Measurements from ENCODE around the gene HSPB8. TPM values are rescaled to one million over a fixed set of nuclear protein-coding genes. Genes with fewer than 3 reads are reported as not detected.
"Not testable (repeated sequence)": the region's sequence is repeated elsewhere in the genome, so short reads cannot be mapped to it uniquely, and the experiment has no call there.

The HSPB8 gene
- polyA plus RNA-seq, 3 donors, result 7.0 to 8.0 (median 7.5) TPM

- DNase-seq (ENCODE audit: low read depth in 3 of 3, low spot score in 2 of 3), result peak in 2 of 3 donors; percentile 27 to 32
Observed at GRCh38 chr12:119204131-119204530, 25.4 kb downstream of the HSPB8 start.

- DNase-seq (ENCODE audit: low read depth in 3 of 3, low spot score in 2 of 3), result no peak
Observed at GRCh38 chr12:119204671-119205285, 26.0 kb downstream of the HSPB8 start.

GRCh38 chr12:119206348-119207062, 27.8 kb downstream of the HSPB8 start:
- no peak for DNase-seq (ENCODE audit: low read depth in 3 of 3, low spot score in 2 of 3)

- no peak for DNase-seq (ENCODE audit: low read depth in 3 of 3, low spot score in 2 of 3)
Observed at GRCh38 chr12:119207063-119207560, 28.4 kb downstream of the HSPB8 start.

GRCh38 chr12:119208626-119209061, 29.9 kb downstream of the HSPB8 start:
- DNase-seq (ENCODE audit: low read depth in 3 of 3, low spot score in 2 of 3), result no peak

- DNase-seq (ENCODE audit: low read depth in 3 of 3, low spot score in 2 of 3), result no peak
Observed at GRCh38 chr12:119211884-119212283, 33.2 kb downstream of the HSPB8 start.

GRCh38 chr12:119216084-119216483, 37.4 kb downstream of the HSPB8 start:
- no peak for DNase-seq (ENCODE audit: low read depth in 3 of 3, low spot score in 2 of 3)

- DNase-seq (ENCODE audit: low read depth in 3 of 3, low spot score in 2 of 3), result not testable (repeated sequence)
Observed at GRCh38 chr12:119218875-119219274, 40.1 kb downstream of the HSPB8 start.

GRCh38 chr12:119222222-119222951, 43.7 kb downstream of the HSPB8 start:
- no peak for DNase-seq (ENCODE audit: low read depth in 3 of 3, low spot score in 2 of 3)

GRCh38 chr12:119225454-119225853, 46.7 kb downstream of the HSPB8 start:
- no peak for DNase-seq (ENCODE audit: low read depth in 3 of 3, low spot score in 2 of 3)

- no peak for DNase-seq (ENCODE audit: low read depth in 3 of 3, low spot score in 2 of 3)
Observed at GRCh38 chr12:119227292-119227691, 48.6 kb downstream of the HSPB8 start.

GRCh38 chr12:119229205-119229604, 50.5 kb downstream of the HSPB8 start:
- DNase-seq (ENCODE audit: low read depth in 3 of 3, low spot score in 2 of 3), result no peak

GRCh38 chr12:119229837-119230236, 51.1 kb downstream of the HSPB8 start:
- DNase-seq (ENCODE audit: low read depth in 3 of 3, low spot score in 2 of 3), result peak in 1 of 3 donors; percentile 6

- no peak for DNase-seq (ENCODE audit: low read depth in 3 of 3, low spot score in 2 of 3)
Observed at GRCh38 chr12:119230807-119231206, 52.1 kb downstream of the HSPB8 start.

- DNase-seq (ENCODE audit: low read depth in 3 of 3, low spot score in 2 of 3), result no peak
Observed at GRCh38 chr12:119231774-119232173, 53.0 kb downstream of the HSPB8 start.

GRCh38 chr12:119235197-119235751, 56.5 kb downstream of the HSPB8 start:
- DNase-seq (ENCODE audit: low read depth in 3 of 3, low spot score in 2 of 3), result no peak

GRCh38 chr12:119236372-119236771, 57.6 kb downstream of the HSPB8 start:
- DNase-seq (ENCODE audit: low read depth in 3 of 3, low spot score in 2 of 3), result no peak

GRCh38 chr12:119239040-119239439, 60.3 kb downstream of the HSPB8 start:
- DNase-seq (ENCODE audit: low read depth in 3 of 3, low spot score in 2 of 3), result no peak

- no peak for DNase-seq (ENCODE audit: low read depth in 3 of 3, low spot score in 2 of 3)
Observed at GRCh38 chr12:119241049-119241448, 62.3 kb downstream of the HSPB8 start.

- no peak for DNase-seq (ENCODE audit: low read depth in 3 of 3, low spot score in 2 of 3)
Observed at GRCh38 chr12:119241580-119242169, 62.9 kb downstream of the HSPB8 start.
